ENCODE results near the gene LRMDA.

Gene LRMDA

GRCh38 chr10:76559892-76560220 lies 1128.4 kb downstream of the LRMDA start:
- no peaks in the 10 kb centered on the region for H3K9me3 ChIP-seq
- H3K36me3 ChIP-seq = no peaks in the 10 kb centered on the region
- no peak for TF ChIP-seq CTCF (IDR thresholded peaks at IDR 0.05)
- no peaks in the 10 kb centered on the region for H3K27me3 ChIP-seq
- peak overlapping the region; percentile 2 to 53 for H3K27ac ChIP-seq
- peaks cover 0 to 39% (median 14%) of the 10 kb centered on the region in 4 donors for H3K4me1 ChIP-seq
- no peak for DNase-seq
- no peak overlapping the region for H3K4me3 ChIP-seq
- intact Hi-C loops (cut with DNase I; ENCODE audit: low total_unique reads) = no loop called here

GRCh38 chr10:76560338-76560737 lies 1128.9 kb downstream of the LRMDA start:
- intact Hi-C loops (cut with DNase I; ENCODE audit: low total_unique reads) = no loop called here
- H3K4me3 ChIP-seq = no peak overlapping the region
- no peak for TF ChIP-seq CTCF (IDR thresholded peaks at IDR 0.05)
- no peak for DNase-seq
- H3K4me1 ChIP-seq = peaks cover 0 to 34% (median 14%) of the 10 kb centered on the region in 4 donors
- no peaks in the 10 kb centered on the region for H3K9me3 ChIP-seq
- H3K27ac ChIP-seq = peak overlapping the region; percentile 2 to 53
- H3K36me3 ChIP-seq = no peaks in the 10 kb centered on the region
- no peaks in the 10 kb centered on the region for H3K27me3 ChIP-seq

- TF ChIP-seq CTCF (IDR thresholded peaks at IDR 0.05) = no peak
- Histone ChIP-seq H3K27ac (no peak overlapping the region), H3K27me3 (no peaks in the 10 kb centered on the region), H3K9me3 (no peaks in the 10 kb centered on the region), H3K4me3 (no peak overlapping the region), H3K4me1 (peaks cover 0 to 21% (median 12%) of the 10 kb centered on the region in 4 donors), H3K36me3 (no peaks in the 10 kb centered on the region)
- no peak for DNase-seq
- intact Hi-C loops (cut with DNase I; ENCODE audit: low total_unique reads) = no loop called here
Observed at GRCh38 chr10:76563286-76563685, 1131.9 kb downstream of the LRMDA start.

- H3K36me3 ChIP-seq = no peaks in the 10 kb centered on the region
- no peak for TF ChIP-seq CTCF (IDR thresholded peaks at IDR 0.05)
- no peaks in the 10 kb centered on the region for H3K9me3 ChIP-seq
- no peak for DNase-seq
- H3K4me1 ChIP-seq = peaks cover 0 to 4% (median 0%) of the 10 kb centered on the region in 4 donors
- no peak overlapping the region for H3K27ac ChIP-seq
- intact Hi-C loops (cut with DNase I; ENCODE audit: low total_unique reads) = no loop called here
- H3K4me3 ChIP-seq = no peak overlapping the region
- H3K27me3 ChIP-seq = no peaks in the 10 kb centered on the region
Observed at GRCh38 chr10:76572021-76572420, 1140.6 kb downstream of the LRMDA start.

- H3K27ac ChIP-seq = no peak overlapping the region
Observed at GRCh38 chr10:76576276-76576962, 1145.0 kb downstream of the LRMDA start.

More at GRCh38 chr10:76576276-76576962, 1145.0 kb downstream of the LRMDA start:
- DNase-seq = no peak
- Histone ChIP-seq H3K4me3 (no peak overlapping the region), H3K4me1 (peaks cover 0 to 11% (median under 1%) of the 10 kb centered on the region in 4 donors), H3K9me3 (no peaks in the 10 kb centered on the region), H3K27me3 (no peaks in the 10 kb centered on the region), H3K36me3 (no peaks in the 10 kb centered on the region)
- TF ChIP-seq CTCF (IDR thresholded peaks at IDR 0.05) = no peak
- intact Hi-C loops (cut with DNase I; ENCODE audit: low total_unique reads) = no loop called here

Data from tibial artery (tissue), 4 donors.